H9 (cell line): Measurements from ENCODE around the gene TRIO. TPM values are rescaled to one million over a fixed set of nuclear protein-coding genes. Genes with fewer than 3 reads are reported as not detected.

Source experiments
- DNase-seq: peaks from one replicate; pipeline ENCODE4 v3.0.0-alpha.2; 2017
- H2AFZ ChIP-seq: one replicate; pipeline ENCODE4 v1.6.1; 2013; ENCODE audit warnings: mild to moderate bottlenecking, low read length, control low read depth, moderate library complexity
- H2AK5ac ChIP-seq: 2 replicates; pipeline ENCODE4 v1.6.1; 2013; ENCODE audit warnings: low read length, control low read depth, mixed read lengths; ENCODE audit not compliant: insufficient read length
- H2BK120ac ChIP-seq: one replicate; pipeline ENCODE4 v1.6.1; 2013; ENCODE audit warnings: low read depth, mild to moderate bottlenecking, low read length, control low read depth, inconsistent platforms; ENCODE audit not compliant: poor library complexity, severe bottlenecking
- H2BK12ac ChIP-seq: 2 replicates; pipeline ENCODE4 v1.6.1; 2013; ENCODE audit warnings: low read length, control low read depth, mixed read lengths, low read depth; ENCODE audit not compliant: insufficient read length
- H2BK15ac ChIP-seq: 2 replicates; pipeline ENCODE4 v1.6.1; 2013; ENCODE audit warnings: low read depth, low read length, control low read depth
- H2BK20ac ChIP-seq: one replicate; pipeline ENCODE4 v1.6.1; 2013; ENCODE audit warnings: low read depth, mild to moderate bottlenecking, low read length, control low read depth, inconsistent platforms; ENCODE audit not compliant: poor library complexity, severe bottlenecking
- H2BK5ac ChIP-seq: 2 replicates; pipeline ENCODE4 v1.6.1; 2013; ENCODE audit warnings: low read length, control low read depth, mixed read lengths; ENCODE audit not compliant: insufficient read length
- H3K14ac ChIP-seq: 2 replicates; pipeline ENCODE4 v1.6.1; 2013; ENCODE audit warnings: low read length, control low read depth; ENCODE audit not compliant: insufficient read depth
- H3K18ac ChIP-seq: 2 replicates; pipeline ENCODE4 v1.6.1; 2013; ENCODE audit warnings: low read depth, mild to moderate bottlenecking, mixed read lengths, low read length, control low read depth; ENCODE audit not compliant: insufficient read length
- H3K23ac ChIP-seq: 2 replicates; pipeline ENCODE4 v1.6.1; 2013; ENCODE audit warnings: low read length, control low read depth, mixed read lengths, low read depth; ENCODE audit not compliant: insufficient read length
- H3K23me2 ChIP-seq: 2 replicates; pipeline ENCODE4 v1.6.1; 2013; ENCODE audit warnings: low read depth, mild to moderate bottlenecking, mixed read lengths, low read length, control low read depth; ENCODE audit not compliant: insufficient read length, poor library complexity, severe bottlenecking
- H3K27ac ChIP-seq: 2 replicates; pipeline ENCODE4 v1.5.1; 2013; ENCODE audit warnings: low read length, control low read depth, mixed read lengths, low read depth; ENCODE audit not compliant: insufficient read length
- H3K27me3 ChIP-seq: 2 replicates; pipeline ENCODE4 v1.6.1; 2013; ENCODE audit warnings: low read length, control low read depth, inconsistent platforms; ENCODE audit not compliant: insufficient read depth
- H3K4ac ChIP-seq: 2 replicates; pipeline ENCODE4 v1.6.1; 2013; ENCODE audit warnings: low read depth, mild to moderate bottlenecking, control low read depth, inconsistent platforms, low read length, moderate library complexity
- H3K4me1 ChIP-seq: 2 replicates; pipeline ENCODE4 v1.6.1; 2013; ENCODE audit warnings: low read length, control low read depth, inconsistent platforms; ENCODE audit not compliant: insufficient read depth
- H3K4me2 ChIP-seq: 2 replicates; pipeline ENCODE4 v1.6.1; 2013; ENCODE audit warnings: low read length, control low read depth, mixed read lengths; ENCODE audit not compliant: insufficient read length, insufficient read depth
- H3K56ac ChIP-seq: 2 replicates; pipeline ENCODE4 v1.6.1; 2013; ENCODE audit warnings: low read depth, mild to moderate bottlenecking, mixed read lengths, low read length, control low read depth; ENCODE audit not compliant: insufficient read length
- H3K79me1 ChIP-seq: 2 replicates; pipeline ENCODE4 v1.6.1; 2013; ENCODE audit warnings: low read depth, mild to moderate bottlenecking, moderate library complexity, low read length, control low read depth, inconsistent platforms; ENCODE audit not compliant: insufficient read depth, poor library complexity, severe bottlenecking
- H3K79me2 ChIP-seq: 2 replicates; pipeline ENCODE4 v1.6.1; 2013; ENCODE audit warnings: low read length, control low read depth, inconsistent platforms; ENCODE audit not compliant: insufficient read depth
- H3K9ac ChIP-seq: 2 replicates; pipeline ENCODE4 v1.6.1; 2013; ENCODE audit warnings: low read length, control low read depth, mixed read lengths; ENCODE audit not compliant: insufficient read length; ENCODE audit errors: extremely low read depth
- H3K9me3 ChIP-seq: one replicate; pipeline ENCODE4 v1.6.1; 2013; ENCODE audit warnings: low read depth, low read length, inconsistent platforms; ENCODE audit not compliant: control insufficient read depth
- H3T11ph ChIP-seq: one replicate; pipeline ENCODE4 v1.6.1; 2013; ENCODE audit warnings: mild to moderate bottlenecking, low read length, control low read depth, inconsistent platforms
- H4K20me1 ChIP-seq: one replicate; pipeline ENCODE4 v1.6.1; 2013; ENCODE audit not compliant: control insufficient read depth, insufficient read length, insufficient read depth
- H4K5ac ChIP-seq: 2 replicates; pipeline ENCODE4 v1.6.1; 2013; ENCODE audit warnings: low read depth, mild to moderate bottlenecking, mixed read lengths, low read length, control low read depth; ENCODE audit not compliant: insufficient read length
- H4K8ac ChIP-seq: replicated peaks from 2 replicates; pipeline ENCODE4 v1.6.1; 2013; ENCODE audit warnings: low read length, control low read depth, mixed read lengths, low read depth; ENCODE audit not compliant: insufficient read length
- H4K91ac ChIP-seq: 2 replicates; pipeline ENCODE4 v1.6.1; 2013; ENCODE audit warnings: low read depth, mild to moderate bottlenecking, moderate library complexity, mixed read lengths, low read length, control low read depth; ENCODE audit not compliant: insufficient read length
- H3K27ac Mint-ChIP-seq, 3 experiments: 2 replicates in 2 of 3; 3 replicates in 1 of 3; pipeline ENCODE4 v1.8.0; 2020 to 2021; ENCODE audit warnings: mixed read lengths in 3 of 3, mild to moderate bottlenecking in 1 of 3, moderate library complexity in 1 of 3
- H3K27me3 Mint-ChIP-seq: 2 replicates; pipeline ENCODE4 v1.8.0; 2021; ENCODE audit warnings: low read depth, mild to moderate bottlenecking, moderate library complexity, mixed read lengths
- H3K36me3 Mint-ChIP-seq, 3 experiments: 2 replicates in 2 of 3; 3 replicates in 1 of 3; pipeline ENCODE4 v1.8.0; 2020 to 2021; ENCODE audit warnings: low read depth in 3 of 3, mixed read lengths in 3 of 3; ENCODE audit not compliant: insufficient read depth in 1 of 3
- H3K4me1 Mint-ChIP-seq, 2 experiments: 2 replicates each; pipeline ENCODE4 v1.8.0; 2020; ENCODE audit warnings: mixed read lengths in 2 of 2
- H3K4me3 Mint-ChIP-seq, 2 experiments: 2 replicates in 1 of 2; 3 replicates in 1 of 2; pipeline ENCODE4 v1.8.0; 2020 to 2021; ENCODE audit warnings: mild to moderate bottlenecking in 2 of 2, mixed read lengths in 2 of 2, moderate library complexity in 1 of 2
- H3K9me3 Mint-ChIP-seq, 2 experiments: 2 replicates in 1 of 2; 3 replicates in 1 of 2; pipeline ENCODE4 v1.8.0; 2020; ENCODE audit warnings: mild to moderate bottlenecking in 2 of 2, mixed read lengths in 2 of 2, moderate library complexity in 1 of 2
- WGBS: extraction: QIAGEN DNeasy Blood & Tissue Kit; methylation state at CpG from one replicate; pipeline ENCODE4 v1.1.7; 2013; ENCODE audit warnings: missing lambda C conversion rate, low lambda C conversion rate, mixed read lengths; ENCODE audit not compliant: insufficient read length; ENCODE audit errors: extremely low coverage; 5-methylcytosine and 5-hydroxymethylcytosine counted together
- total RNA-seq: library from RNA; stranded (reverse); gene quantifications from 2 replicates; pipeline ENCODE4 v1.2.1, GENCODE V29; 2021
- TF ChIP-seq, protein P1 (sequence below): fragments of 200-600 bp; sonication (generic); conservative IDR thresholded peaks from 3 replicates; pipeline ENCODE4 v1.8.0; 2021; ENCODE audit warnings: antibody characterized with exemption, mild to moderate bottlenecking

Gene TRIO
- total RNA-seq, 1 experiment from 2014 or later = 87.8 TPM

DNA sequence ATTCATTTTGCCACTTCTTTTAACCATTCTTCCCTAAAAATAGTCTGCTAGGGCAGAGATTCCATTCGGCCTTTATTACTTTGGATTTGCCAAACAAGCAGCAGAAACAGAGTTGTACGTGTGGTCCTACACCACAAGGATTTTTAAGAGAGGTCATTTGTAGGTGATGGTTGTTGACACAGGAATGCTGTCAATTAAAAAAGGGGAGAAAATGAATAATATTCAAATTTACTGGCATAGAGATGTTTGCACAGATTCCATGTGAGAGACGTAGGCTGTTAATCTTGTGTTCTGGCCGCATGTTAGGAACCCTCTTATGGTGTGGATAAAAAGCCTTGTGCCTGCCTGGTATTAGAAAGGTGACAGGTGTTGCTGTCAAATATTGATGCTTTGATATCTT is 34.9 kb downstream of the TRIO start:
- Histone ChIP-seq H2BK20ac (no peak overlapping the region), H2AK5ac (no peak overlapping the region), H3K14ac (no peak overlapping the region), H3K4me2 (no peak overlapping the region), H2AFZ (no peak overlapping the region), H3K79me2 (peaks cover 31% of the 10 kb centered on the region; the same call in 1 of the 2 replicates), H3K18ac (no peak overlapping the region), H3K27me3 (no peaks in the 10 kb centered on the region), H2BK15ac (no peak overlapping the region), H3K56ac (no peak overlapping the region), H2BK120ac (no peak overlapping the region), H3K9me3 (no peaks in the 10 kb centered on the region), H3K23me2 (no peaks in the 10 kb centered on the region), H4K5ac (no peak overlapping the region), H3K9ac (no peak overlapping the region), H3T11ph (no peak overlapping the region), H2BK5ac (no peak overlapping the region), H3K4me1 (peaks cover 15% of the 10 kb centered on the region; the same call in 1 of the 2 replicates), H4K20me1 (no peaks in the 10 kb centered on the region), H2BK12ac (no peak overlapping the region), H3K4ac (no peak overlapping the region), H3K79me1 (peaks cover 16% of the 10 kb centered on the region), H4K8ac (no peak overlapping the region), H3K23ac (no peak overlapping the region), H4K91ac (no peak overlapping the region), H3K27ac (no peak overlapping the region)
- TF ChIP-seq, protein P1, sequence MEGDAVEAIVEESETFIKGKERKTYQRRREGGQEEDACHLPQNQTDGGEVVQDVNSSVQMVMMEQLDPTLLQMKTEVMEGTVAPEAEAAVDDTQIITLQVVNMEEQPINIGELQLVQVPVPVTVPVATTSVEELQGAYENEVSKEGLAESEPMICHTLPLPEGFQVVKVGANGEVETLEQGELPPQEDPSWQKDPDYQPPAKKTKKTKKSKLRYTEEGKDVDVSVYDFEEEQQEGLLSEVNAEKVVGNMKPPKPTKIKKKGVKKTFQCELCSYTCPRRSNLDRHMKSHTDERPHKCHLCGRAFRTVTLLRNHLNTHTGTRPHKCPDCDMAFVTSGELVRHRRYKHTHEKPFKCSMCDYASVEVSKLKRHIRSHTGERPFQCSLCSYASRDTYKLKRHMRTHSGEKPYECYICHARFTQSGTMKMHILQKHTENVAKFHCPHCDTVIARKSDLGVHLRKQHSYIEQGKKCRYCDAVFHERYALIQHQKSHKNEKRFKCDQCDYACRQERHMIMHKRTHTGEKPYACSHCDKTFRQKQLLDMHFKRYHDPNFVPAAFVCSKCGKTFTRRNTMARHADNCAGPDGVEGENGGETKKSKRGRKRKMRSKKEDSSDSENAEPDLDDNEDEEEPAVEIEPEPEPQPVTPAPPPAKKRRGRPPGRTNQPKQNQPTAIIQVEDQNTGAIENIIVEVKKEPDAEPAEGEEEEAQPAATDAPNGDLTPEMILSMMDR = no peak
- Mint-ChIP-seq H3K4me1 (peaks cover 60 to 66% of the 10 kb centered on the region in 2 experiments), H3K9me3 (no peaks in the 10 kb centered on the region), H3K27ac (no peak overlapping the region), H3K4me3 (no peak overlapping the region), H3K27me3 (peaks cover 5% of the 10 kb centered on the region), H3K36me3 (no peaks in the 10 kb centered on the region)
- no CpG with 5 or more reads among the region's 4 CpGs for WGBS
- no peak for DNase-seq
